ENCODE results near the gene F2R. TPM values are rescaled to one million over a fixed set of nuclear protein-coding genes. Genes with fewer than 3 reads are reported as not detected.
A peak's percentile ranks its signal among the peaks of the same experiment; 100 is the strongest.

F2R gene
- total and polyA plus RNA-seq, 2 of the 13 experiments (the other 11 are each of a cell fraction or from before 2014, with no cell fraction given) = 8.3 to 12.3 TPM

DNA sequence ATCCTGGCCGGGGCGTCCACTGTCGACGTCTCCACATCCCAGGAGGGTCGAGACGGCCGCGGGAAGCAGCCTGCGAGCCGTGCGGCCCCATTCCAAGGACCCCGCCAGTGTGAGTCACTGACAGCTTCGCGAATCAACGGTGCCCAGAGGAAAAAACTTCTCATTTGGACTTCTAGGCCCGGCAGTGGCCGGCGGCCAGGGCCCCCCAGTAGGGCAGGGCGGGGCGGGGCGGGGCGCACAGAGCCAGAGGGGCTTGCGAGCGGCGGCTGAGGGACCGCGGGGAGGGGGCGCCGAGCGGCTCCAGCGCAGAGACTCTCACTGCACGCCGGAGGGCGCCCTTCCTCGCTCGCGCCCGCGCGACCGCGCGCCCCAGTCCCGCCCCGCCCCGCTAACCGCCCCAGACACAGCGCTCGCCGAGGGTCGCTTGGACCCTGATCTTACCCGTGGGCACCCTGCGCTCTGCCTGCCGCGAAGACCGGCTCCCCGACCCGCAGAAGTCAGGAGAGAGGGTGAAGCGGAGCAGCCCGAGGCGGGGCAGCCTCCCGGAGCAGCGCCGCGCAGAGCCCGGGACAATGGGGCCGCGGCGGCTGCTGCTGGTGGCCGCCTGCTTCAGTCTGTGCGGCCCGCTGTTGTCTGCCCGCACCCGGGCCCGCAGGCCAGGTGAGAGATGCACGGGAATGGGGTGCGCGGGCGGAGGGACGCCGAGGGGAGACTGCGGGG, at the start of gene F2R (continued):
- TF ChIP-seq, protein P1, sequence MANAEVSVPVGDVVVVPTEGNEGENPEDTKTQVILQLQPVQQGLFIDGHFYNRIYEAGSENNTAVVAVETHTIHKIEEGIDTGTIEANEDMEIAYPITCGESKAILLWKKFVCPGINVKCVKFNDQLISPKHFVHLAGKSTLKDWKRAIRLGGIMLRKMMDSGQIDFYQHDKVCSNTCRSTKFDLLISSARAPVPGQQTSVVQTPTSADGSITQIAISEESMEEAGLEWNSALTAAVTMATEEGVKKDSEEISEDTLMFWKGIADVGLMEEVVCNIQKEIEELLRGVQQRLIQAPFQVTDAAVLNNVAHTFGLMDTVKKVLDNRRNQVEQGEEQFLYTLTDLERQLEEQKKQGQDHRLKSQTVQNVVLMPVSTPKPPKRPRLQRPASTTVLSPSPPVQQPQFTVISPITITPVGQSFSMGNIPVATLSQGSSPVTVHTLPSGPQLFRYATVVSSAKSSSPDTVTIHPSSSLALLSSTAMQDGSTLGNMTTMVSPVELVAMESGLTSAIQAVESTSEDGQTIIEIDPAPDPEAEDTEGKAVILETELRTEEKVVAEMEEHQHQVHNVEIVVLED (CRISPR knock-in tag; IDR thresholded peaks at IDR 0.05; ENCODE audit: borderline replicate concordance) = 0 out of 2 replicates have a peak, but pooled peaks have one; percentile 34
- TF ChIP-seq, protein P2, sequence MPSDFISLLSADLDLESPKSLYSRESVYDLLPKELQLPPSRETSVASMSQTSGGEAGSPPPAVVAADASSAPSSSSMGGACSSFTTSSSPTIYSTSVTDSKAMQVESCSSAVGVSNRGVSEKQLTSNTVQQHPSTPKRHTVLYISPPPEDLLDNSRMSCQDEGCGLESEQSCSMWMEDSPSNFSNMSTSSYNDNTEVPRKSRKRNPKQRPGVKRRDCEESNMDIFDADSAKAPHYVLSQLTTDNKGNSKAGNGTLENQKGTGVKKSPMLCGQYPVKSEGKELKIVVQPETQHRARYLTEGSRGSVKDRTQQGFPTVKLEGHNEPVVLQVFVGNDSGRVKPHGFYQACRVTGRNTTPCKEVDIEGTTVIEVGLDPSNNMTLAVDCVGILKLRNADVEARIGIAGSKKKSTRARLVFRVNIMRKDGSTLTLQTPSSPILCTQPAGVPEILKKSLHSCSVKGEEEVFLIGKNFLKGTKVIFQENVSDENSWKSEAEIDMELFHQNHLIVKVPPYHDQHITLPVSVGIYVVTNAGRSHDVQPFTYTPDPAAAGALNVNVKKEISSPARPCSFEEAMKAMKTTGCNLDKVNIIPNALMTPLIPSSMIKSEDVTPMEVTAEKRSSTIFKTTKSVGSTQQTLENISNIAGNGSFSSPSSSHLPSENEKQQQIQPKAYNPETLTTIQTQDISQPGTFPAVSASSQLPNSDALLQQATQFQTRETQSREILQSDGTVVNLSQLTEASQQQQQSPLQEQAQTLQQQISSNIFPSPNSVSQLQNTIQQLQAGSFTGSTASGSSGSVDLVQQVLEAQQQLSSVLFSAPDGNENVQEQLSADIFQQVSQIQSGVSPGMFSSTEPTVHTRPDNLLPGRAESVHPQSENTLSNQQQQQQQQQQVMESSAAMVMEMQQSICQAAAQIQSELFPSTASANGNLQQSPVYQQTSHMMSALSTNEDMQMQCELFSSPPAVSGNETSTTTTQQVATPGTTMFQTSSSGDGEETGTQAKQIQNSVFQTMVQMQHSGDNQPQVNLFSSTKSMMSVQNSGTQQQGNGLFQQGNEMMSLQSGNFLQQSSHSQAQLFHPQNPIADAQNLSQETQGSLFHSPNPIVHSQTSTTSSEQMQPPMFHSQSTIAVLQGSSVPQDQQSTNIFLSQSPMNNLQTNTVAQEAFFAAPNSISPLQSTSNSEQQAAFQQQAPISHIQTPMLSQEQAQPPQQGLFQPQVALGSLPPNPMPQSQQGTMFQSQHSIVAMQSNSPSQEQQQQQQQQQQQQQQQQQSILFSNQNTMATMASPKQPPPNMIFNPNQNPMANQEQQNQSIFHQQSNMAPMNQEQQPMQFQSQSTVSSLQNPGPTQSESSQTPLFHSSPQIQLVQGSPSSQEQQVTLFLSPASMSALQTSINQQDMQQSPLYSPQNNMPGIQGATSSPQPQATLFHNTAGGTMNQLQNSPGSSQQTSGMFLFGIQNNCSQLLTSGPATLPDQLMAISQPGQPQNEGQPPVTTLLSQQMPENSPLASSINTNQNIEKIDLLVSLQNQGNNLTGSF (CRISPR knock-in tag; IDR thresholded peaks at IDR 0.05) = no peak
- TF ChIP-seq POLR2G (IDR thresholded peaks at IDR 0.05; ENCODE audit: low read depth, low read length) (0 out of 2 replicates have a peak, but pooled peaks have one; percentile 35), ZNF788 (CRISPR knock-in tag; IDR thresholded peaks at IDR 0.05; ENCODE audit: borderline replicate concordance) (peak; percentile 63; the same call in 1 of the 2 replicates), DNMT1 (CRISPR knock-in tag; IDR thresholded peaks at IDR 0.05) (0 out of 2 replicates have a peak, but pooled peaks have one; percentile 26), ZNF564 (CRISPR knock-in tag; IDR thresholded peaks at IDR 0.05) (peak; percentile 42; the same call in 1 of the 2 replicates), AGO2 (optimal IDR thresholded peaks at IDR 0.05; ENCODE audit: low read depth, low read length) (peak; percentile 41), SRSF4 (IDR thresholded peaks at IDR 0.05; ENCODE audit: low read depth, low read length, poor library complexity, severe bottlenecking) (no peak), MTA3 (CRISPR knock-in tag; IDR thresholded peaks at IDR 0.05) (no peak), HOXD1 (CRISPR knock-in tag; IDR thresholded peaks at IDR 0.05) (no peak), AGO1 (IDR thresholded peaks at IDR 0.05; ENCODE audit: low read depth, low read length, poor library complexity, severe bottlenecking) (no peak), ZFYVE20 (CRISPR knock-in tag; IDR thresholded peaks at IDR 0.05; ENCODE audit: borderline replicate concordance, low read depth) (no peak), ZNF180 (CRISPR knock-in tag; IDR thresholded peaks at IDR 0.05; ENCODE audit: borderline replicate concordance, low read depth) (no peak), FOXK1 (CRISPR knock-in tag; IDR thresholded peaks at IDR 0.05; ENCODE audit: borderline replicate concordance, low read depth) (no peak), NCOA2 (CRISPR knock-in tag; IDR thresholded peaks at IDR 0.05) (no peak)
- TF ChIP-seq, protein P3, sequence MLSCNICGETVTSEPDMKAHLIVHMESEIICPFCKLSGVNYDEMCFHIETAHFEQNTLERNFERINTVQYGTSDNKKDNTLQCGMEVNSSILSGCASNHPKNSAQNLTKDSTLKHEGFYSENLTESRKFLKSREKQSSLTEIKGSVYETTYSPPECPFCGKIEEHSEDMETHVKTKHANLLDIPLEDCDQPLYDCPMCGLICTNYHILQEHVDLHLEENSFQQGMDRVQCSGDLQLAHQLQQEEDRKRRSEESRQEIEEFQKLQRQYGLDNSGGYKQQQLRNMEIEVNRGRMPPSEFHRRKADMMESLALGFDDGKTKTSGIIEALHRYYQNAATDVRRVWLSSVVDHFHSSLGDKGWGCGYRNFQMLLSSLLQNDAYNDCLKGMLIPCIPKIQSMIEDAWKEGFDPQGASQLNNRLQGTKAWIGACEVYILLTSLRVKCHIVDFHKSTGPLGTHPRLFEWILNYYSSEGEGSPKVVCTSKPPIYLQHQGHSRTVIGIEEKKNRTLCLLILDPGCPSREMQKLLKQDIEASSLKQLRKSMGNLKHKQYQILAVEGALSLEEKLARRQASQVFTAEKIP (CRISPR knock-in tag; IDR thresholded peaks at IDR 0.05; ENCODE audit: borderline replicate concordance) = no peak
- TF ChIP-seq, protein P4, sequence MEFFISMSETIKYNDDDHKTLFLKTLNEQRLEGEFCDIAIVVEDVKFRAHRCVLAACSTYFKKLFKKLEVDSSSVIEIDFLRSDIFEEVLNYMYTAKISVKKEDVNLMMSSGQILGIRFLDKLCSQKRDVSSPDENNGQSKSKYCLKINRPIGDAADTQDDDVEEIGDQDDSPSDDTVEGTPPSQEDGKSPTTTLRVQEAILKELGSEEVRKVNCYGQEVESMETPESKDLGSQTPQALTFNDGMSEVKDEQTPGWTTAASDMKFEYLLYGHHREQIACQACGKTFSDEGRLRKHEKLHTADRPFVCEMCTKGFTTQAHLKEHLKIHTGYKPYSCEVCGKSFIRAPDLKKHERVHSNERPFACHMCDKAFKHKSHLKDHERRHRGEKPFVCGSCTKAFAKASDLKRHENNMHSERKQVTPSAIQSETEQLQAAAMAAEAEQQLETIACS (CRISPR knock-in tag; IDR thresholded peaks at IDR 0.05) = peak; percentile 94
